Adipocyte (in vitro differentiated cells): Measurements from ENCODE around the gene WDFY4.

Experiments used
- DNase-seq: peaks from one replicate; pipeline ENCODE4 v3.0.0-alpha.2; 2015; ENCODE audit warnings: low read depth
- H3K27me3 ChIP-seq: replicated peaks from 2 replicates; pipeline ENCODE4 v1.7.0; 2013; ENCODE audit warnings: mild to moderate bottlenecking, low read length, moderate library complexity; ENCODE audit not compliant: control insufficient read depth, insufficient read depth
- H3K36me3 ChIP-seq: 2 replicates; pipeline ENCODE4 v1.7.0; 2013; ENCODE audit warnings: low read length, mild to moderate bottlenecking, moderate library complexity; ENCODE audit not compliant: control insufficient read depth, insufficient read depth, severe bottlenecking
- H3K4me1 ChIP-seq: 2 replicates; pipeline ENCODE4 v1.7.0; 2013; ENCODE audit warnings: mild to moderate bottlenecking, low read length, moderate library complexity; ENCODE audit not compliant: control insufficient read depth, insufficient read depth
- H3K4me3 ChIP-seq: 2 replicates; pipeline ENCODE4 v1.7.0; 2013; ENCODE audit warnings: mild to moderate bottlenecking, low read length, moderate library complexity
- H3K9ac ChIP-seq: 2 replicates; pipeline ENCODE4 v1.7.0; 2013; ENCODE audit warnings: mild to moderate bottlenecking, low read length, moderate library complexity
- H3K9me3 ChIP-seq: 2 replicates; pipeline ENCODE4 v1.7.0; 2013; ENCODE audit warnings: mild to moderate bottlenecking, low read length, moderate library complexity; ENCODE audit not compliant: control insufficient read depth

The WDFY4 gene

GRCh38 chr10:48894911-48895802 lies 210.5 kb downstream of the WDFY4 start:
- Histone ChIP-seq H3K4me3 (no peak overlapping the region), H3K9me3 (peaks cover 3% of the 10 kb centered on the region), H3K27me3 (peaks cover 27% of the 10 kb centered on the region), H3K9ac (no peak overlapping the region), H3K36me3 (no peaks in the 10 kb centered on the region), H3K4me1 (peaks cover 4% of the 10 kb centered on the region)
- no peak for DNase-seq

GRCh38 chr10:48895803-48896195 lies 211.1 kb downstream of the WDFY4 start:
- Histone ChIP-seq H3K9me3 (peaks cover 3% of the 10 kb centered on the region), H3K27me3 (peaks cover 20% of the 10 kb centered on the region), H3K4me3 (no peak overlapping the region), H3K36me3 (no peaks in the 10 kb centered on the region), H3K9ac (no peak overlapping the region), H3K4me1 (peaks cover under 1% of the 10 kb centered on the region)
- no peak for DNase-seq

GRCh38 chr10:48896756-48897440 lies 212.2 kb downstream of the WDFY4 start:
- Histone ChIP-seq H3K9ac (no peak overlapping the region), H3K4me3 (no peak overlapping the region), H3K9me3 (peaks cover 3% of the 10 kb centered on the region), H3K4me1 (no peaks in the 10 kb centered on the region), H3K36me3 (no peaks in the 10 kb centered on the region), H3K27me3 (peaks cover 22% of the 10 kb centered on the region)
- no peak for DNase-seq

GRCh38 chr10:48897441-48897790 lies 212.7 kb downstream of the WDFY4 start:
- peaks cover 22% of the 10 kb centered on the region for H3K27me3 ChIP-seq
- H3K4me1 ChIP-seq, result no peaks in the 10 kb centered on the region
- H3K4me3 ChIP-seq, result no peak overlapping the region
- no peak for DNase-seq
- H3K36me3 ChIP-seq, result no peaks in the 10 kb centered on the region
- no peak overlapping the region for H3K9ac ChIP-seq
- peaks cover 3% of the 10 kb centered on the region for H3K9me3 ChIP-seq

GRCh38 chr10:48898426-48898825 lies 213.8 kb downstream of the WDFY4 start:
- Histone ChIP-seq H3K9me3 (peaks cover 3% of the 10 kb centered on the region), H3K36me3 (no peaks in the 10 kb centered on the region), H3K4me3 (no peak overlapping the region), H3K4me1 (no peaks in the 10 kb centered on the region), H3K27me3 (peaks cover 17% of the 10 kb centered on the region), H3K9ac (no peak overlapping the region)
- DNase-seq, result no peak

GRCh38 chr10:48899781-48900180 lies 215.1 kb downstream of the WDFY4 start:
- Histone ChIP-seq H3K9me3 (peaks cover 3% of the 10 kb centered on the region), H3K4me3 (no peak overlapping the region), H3K36me3 (no peaks in the 10 kb centered on the region), H3K9ac (no peak overlapping the region), H3K27me3 (peaks cover 15% of the 10 kb centered on the region), H3K4me1 (no peaks in the 10 kb centered on the region)
- no peak for DNase-seq

- no peak for DNase-seq
- Histone ChIP-seq H3K36me3 (no peaks in the 10 kb centered on the region), H3K4me1 (no peaks in the 10 kb centered on the region), H3K27me3 (peaks cover 15% of the 10 kb centered on the region), H3K9me3 (peaks cover 3% of the 10 kb centered on the region), H3K9ac (no peak overlapping the region), H3K4me3 (no peak overlapping the region)
Observed at GRCh38 chr10:48900371-48900801, 215.7 kb downstream of the WDFY4 start.

GRCh38 chr10:48901319-48901718 lies 216.6 kb downstream of the WDFY4 start:
- Histone ChIP-seq H3K4me3 (no peak overlapping the region), H3K4me1 (no peaks in the 10 kb centered on the region), H3K36me3 (no peaks in the 10 kb centered on the region), H3K9me3 (peaks cover 3% of the 10 kb centered on the region), H3K27me3 (peaks cover 15% of the 10 kb centered on the region), H3K9ac (no peak overlapping the region)
- no peak for DNase-seq

GRCh38 chr10:48902096-48902495 lies 217.4 kb downstream of the WDFY4 start:
- H3K9me3 ChIP-seq, result peaks cover 3% of the 10 kb centered on the region
- H3K4me3 ChIP-seq, result no peak overlapping the region
- H3K27me3 ChIP-seq, result peaks cover 15% of the 10 kb centered on the region
- H3K36me3 ChIP-seq, result no peaks in the 10 kb centered on the region
- no peak overlapping the region for H3K9ac ChIP-seq
- DNase-seq, result no peak
- no peaks in the 10 kb centered on the region for H3K4me1 ChIP-seq

GRCh38 chr10:48903151-48903550 lies 218.5 kb downstream of the WDFY4 start:
- DNase-seq, result no peak
- H3K9me3 ChIP-seq, result peaks cover 3% of the 10 kb centered on the region
- no peaks in the 10 kb centered on the region for H3K4me1 ChIP-seq
- no peak overlapping the region for H3K4me3 ChIP-seq
- H3K36me3 ChIP-seq, result no peaks in the 10 kb centered on the region
- H3K9ac ChIP-seq, result no peak overlapping the region
- H3K27me3 ChIP-seq, result peaks cover 18% of the 10 kb centered on the region

GRCh38 chr10:48904861-48905260 lies 220.2 kb downstream of the WDFY4 start:
- Histone ChIP-seq H3K9me3 (no peaks in the 10 kb centered on the region), H3K27me3 (peaks cover 24% of the 10 kb centered on the region), H3K9ac (no peak overlapping the region), H3K36me3 (no peaks in the 10 kb centered on the region), H3K4me1 (no peaks in the 10 kb centered on the region), H3K4me3 (no peak overlapping the region)
- no peak for DNase-seq
